Endodermal cell (in vitro differentiated cells): ENCODE data around the gene DLST. TPM values are rescaled to one million over a fixed set of nuclear protein-coding genes. Genes with fewer than 3 reads are reported as not detected.

Source experiments
- DNase-seq: peaks from one replicate; pipeline ENCODE4 v3.0.0-alpha.2; 2017
- H3K27ac ChIP-seq: 2 replicates; pipeline ENCODE4 v1.5.1; 2013; ENCODE audit warnings: mild to moderate bottlenecking, low read depth, low read length, moderate library complexity
- H3K27me3 ChIP-seq: 2 replicates; pipeline ENCODE4 v1.6.1; 2013; ENCODE audit warnings: mild to moderate bottlenecking, low read length, moderate library complexity; ENCODE audit not compliant: insufficient read depth, control insufficient read depth, poor library complexity, severe bottlenecking
- H3K36me3 ChIP-seq: 2 replicates; pipeline ENCODE4 v1.7.0; 2013; ENCODE audit warnings: mild to moderate bottlenecking, low read length, moderate library complexity; ENCODE audit not compliant: control insufficient read depth, insufficient read depth
- H3K4me1 ChIP-seq: one replicate; pipeline ENCODE4 v1.7.0; 2013; ENCODE audit warnings: low read length; ENCODE audit not compliant: control insufficient read depth, insufficient read depth
- H3K4me3 ChIP-seq: 2 replicates; pipeline ENCODE4 v1.5.1; 2013; ENCODE audit warnings: mild to moderate bottlenecking, low read length, moderate library complexity
- H3K9ac ChIP-seq: 2 replicates; pipeline ENCODE4 v1.6.1; 2013; ENCODE audit warnings: mild to moderate bottlenecking, low read length, moderate library complexity; ENCODE audit not compliant: poor library complexity, severe bottlenecking; ENCODE audit errors: extremely low read depth
- H3K9me3 ChIP-seq: 2 replicates; pipeline ENCODE4 v1.6.1; 2013; ENCODE audit warnings: mild to moderate bottlenecking, low read length, moderate library complexity; ENCODE audit not compliant: control insufficient read depth
- H3K27ac Mint-ChIP-seq: 2 replicates; pipeline ENCODE4 v1.8.0; 2020; ENCODE audit warnings: mixed read lengths
- H3K27me3 Mint-ChIP-seq: 2 replicates; pipeline ENCODE4 v1.8.0; 2021; ENCODE audit warnings: mild to moderate bottlenecking, mixed read lengths; ENCODE audit not compliant: insufficient read depth
- H3K36me3 Mint-ChIP-seq: 2 replicates; pipeline ENCODE4 v1.8.0; 2020; ENCODE audit warnings: low read depth, mixed read lengths
- H3K4me1 Mint-ChIP-seq: 2 replicates; pipeline ENCODE4 v1.8.0; 2020; ENCODE audit warnings: mixed read lengths
- H3K4me3 Mint-ChIP-seq: 2 replicates; pipeline ENCODE4 v1.8.0; 2020; ENCODE audit warnings: mild to moderate bottlenecking, moderate library complexity, mixed read lengths
- H3K9me3 Mint-ChIP-seq: 2 replicates; pipeline ENCODE4 v1.8.0; 2020; ENCODE audit warnings: mild to moderate bottlenecking, mixed read lengths
- CTCF ChIP-seq: fragments of 200-600 bp; sonication (generic); conservative IDR thresholded peaks from 2 replicates; pipeline ENCODE4 v1.5.0; 2021; ENCODE audit warnings: antibody characterized with exemption, mild to moderate bottlenecking
- WGBS, 2 experiments: methylation state at CpG; one replicate each; pipeline versions ENCODE4 v1.1.5 to v1.1.7; 2013; ENCODE audit warnings: missing lambda C conversion rate in 2 of 2, mixed read lengths in 1 of 2; ENCODE audit not compliant: insufficient coverage in 1 of 2, insufficient read length in 1 of 2; 5-methylcytosine and 5-hydroxymethylcytosine counted together
- total RNA-seq, 2 donors: library from RNA; stranded (reverse); fragmentation: NEBNext Ultra II Directional in 1 of 2; extraction: Animal tissue kit (Norgen Biotek cat#: 25700) in 1 of 2; gene quantifications; 2 replicates in 1 of 2; 3 replicates in 1 of 2; pipeline ENCODE4 v1.2.1, GENCODE V29; 2021

Gene DLST
- total RNA-seq, 2 donors from 2014 or later, result 119 to 126 TPM

GRCh38 chr14:74840603-74841030, 41.1 kb upstream of the DLST start:
- no peak for TF ChIP-seq CTCF
- Histone ChIP-seq H3K36me3 (peaks cover 45% of the 10 kb centered on the region), H3K4me1 (no peaks in the 10 kb centered on the region), H3K27ac (no peak overlapping the region), H3K4me3 (no peak overlapping the region), H3K27me3 (no peaks in the 10 kb centered on the region), H3K9ac (no peak overlapping the region), H3K9me3 (no peaks in the 10 kb centered on the region)
- H3K36me3 Mint-ChIP-seq, result peaks cover 20% of the 10 kb centered on the region
- H3K4me1 Mint-ChIP-seq, result no peaks in the 10 kb centered on the region
- 88 to 93% methylated on average over 5 of the region's 5 CpGs for WGBS, 2 experiments
- no peak overlapping the region for H3K27ac Mint-ChIP-seq
- DNase-seq, result no peak
- H3K4me3 Mint-ChIP-seq, result no peak overlapping the region
- no peaks in the 10 kb centered on the region for H3K27me3 Mint-ChIP-seq
- no peaks in the 10 kb centered on the region for H3K9me3 Mint-ChIP-seq

- Mint-ChIP-seq H3K36me3 (peaks cover 18% of the 10 kb centered on the region), H3K27me3 (no peaks in the 10 kb centered on the region), H3K9me3 (no peaks in the 10 kb centered on the region), H3K4me1 (no peaks in the 10 kb centered on the region), H3K27ac (no peak overlapping the region), H3K4me3 (no peak overlapping the region)
- no peak for DNase-seq
- no peak overlapping the region for H3K27ac ChIP-seq
- no peak overlapping the region for H3K4me3 ChIP-seq
- no peaks in the 10 kb centered on the region for H3K4me1 ChIP-seq
- H3K9me3 ChIP-seq, result no peaks in the 10 kb centered on the region
- no peaks in the 10 kb centered on the region for H3K27me3 ChIP-seq
- no peak overlapping the region for H3K9ac ChIP-seq
- peaks cover 36% of the 10 kb centered on the region for H3K36me3 ChIP-seq
- 83 to 96% methylated on average over 1 to 4 of the region's 4 CpGs for WGBS, 2 experiments
- no peak for TF ChIP-seq CTCF
These were observed 40.2 kb upstream of the DLST start for GRCh38 chr14:74841230-74842207.

- no peaks in the 10 kb centered on the region for H3K27me3 Mint-ChIP-seq
- H3K4me1 Mint-ChIP-seq, result no peaks in the 10 kb centered on the region
- Histone ChIP-seq H3K4me1 (no peaks in the 10 kb centered on the region), H3K27me3 (no peaks in the 10 kb centered on the region), H3K4me3 (no peak overlapping the region), H3K9me3 (no peaks in the 10 kb centered on the region), H3K36me3 (peaks cover 15% of the 10 kb centered on the region), H3K9ac (no peak overlapping the region), H3K27ac (no peak overlapping the region)
- DNase-seq, result no peak
- H3K36me3 Mint-ChIP-seq, result peaks cover 4% of the 10 kb centered on the region
- H3K27ac Mint-ChIP-seq, result no peak overlapping the region
- no peaks in the 10 kb centered on the region for H3K9me3 Mint-ChIP-seq
- no peak overlapping the region for H3K4me3 Mint-ChIP-seq
- TF ChIP-seq CTCF, result no peak
These were observed 38.1 kb upstream of the DLST start for GRCh38 chr14:74843653-74844052.
